ENCODE results near the gene GPR158.
"Not testable (repeated sequence)": the region's sequence is repeated elsewhere in the genome, so short reads cannot be mapped to it uniquely, and the experiment has no call there.

Gene GPR158

GRCh38 chr10:25304606-25305005, 129.8 kb downstream of the GPR158 start:
- no peak for DNase-seq

GRCh38 chr10:25306386-25306785, 131.6 kb downstream of the GPR158 start:
- DNase-seq: no peak

GRCh38 chr10:25308278-25308677, 133.5 kb downstream of the GPR158 start:
- DNase-seq: no peak

- DNase-seq: not testable (repeated sequence)
Observed at GRCh38 chr10:25317596-25318211, 142.9 kb downstream of the GPR158 start.

GRCh38 chr10:25327273-25327672, 152.5 kb downstream of the GPR158 start:
- no peak for DNase-seq

GRCh38 chr10:25328361-25328760, 153.6 kb downstream of the GPR158 start:
- no peak for DNase-seq

GRCh38 chr10:25329587-25329986, 154.8 kb downstream of the GPR158 start:
- not testable (repeated sequence) for DNase-seq

GRCh38 chr10:25334445-25334844, 159.6 kb downstream of the GPR158 start:
- DNase-seq: no peak

GRCh38 chr10:25336330-25336729, 161.5 kb downstream of the GPR158 start:
- DNase-seq: no peak

GRCh38 chr10:25338271-25338670, 163.5 kb downstream of the GPR158 start:
- no peak for DNase-seq

GRCh38 chr10:25339966-25340365, 165.2 kb downstream of the GPR158 start:
- DNase-seq: no peak

- DNase-seq: no peak
Observed at GRCh38 chr10:25349520-25349919, 174.7 kb downstream of the GPR158 start.

GRCh38 chr10:25356609-25357008, 181.8 kb downstream of the GPR158 start:
- DNase-seq: no peak

- DNase-seq: no peak
Observed at GRCh38 chr10:25357269-25357668, 182.5 kb downstream of the GPR158 start.

- DNase-seq: no peak
Observed at GRCh38 chr10:25382029-25382810, 207.4 kb downstream of the GPR158 start.

- not testable (repeated sequence) for DNase-seq
Observed at GRCh38 chr10:25382901-25383300, 208.1 kb downstream of the GPR158 start.

GRCh38 chr10:25383686-25384085, 208.9 kb downstream of the GPR158 start:
- no peak for DNase-seq

- no peak for DNase-seq
Observed at GRCh38 chr10:25384618-25385017, 209.8 kb downstream of the GPR158 start.

- no peak for DNase-seq
Observed at GRCh38 chr10:25388188-25388861, 213.5 kb downstream of the GPR158 start.

- no peak for DNase-seq
Observed at GRCh38 chr10:25388862-25389206, 214.0 kb downstream of the GPR158 start.

GRCh38 chr10:25390733-25391132, 215.9 kb downstream of the GPR158 start:
- DNase-seq: no peak

- DNase-seq: no peak
Observed at GRCh38 chr10:25392132-25392531, 217.3 kb downstream of the GPR158 start.

- DNase-seq: no peak
Observed at GRCh38 chr10:25393621-25394020, 218.8 kb downstream of the GPR158 start.

GRCh38 chr10:25398680-25399079, 223.9 kb downstream of the GPR158 start:
- no peak for DNase-seq
